Left hindlimb (tissue), 1 donor: Measurements from ENCODE around the gene FSTL5.

Experiments
- DNase-seq: peaks from one replicate; pipeline ENCODE4 v3.0.0-alpha.2; 2018

FSTL5 gene

GRCh38 chr4:161428180-161428965 lies 735.4 kb downstream of the FSTL5 start:
- DNase-seq: no peak

GRCh38 chr4:161419822-161420221 lies 744.0 kb downstream of the FSTL5 start:
- no peak for DNase-seq

GRCh38 chr4:161411901-161412300 lies 751.9 kb downstream of the FSTL5 start:
- no peak for DNase-seq

- no peak for DNase-seq
These were observed 759.3 kb downstream of the FSTL5 start for GRCh38 chr4:161404346-161405110.

DNA sequence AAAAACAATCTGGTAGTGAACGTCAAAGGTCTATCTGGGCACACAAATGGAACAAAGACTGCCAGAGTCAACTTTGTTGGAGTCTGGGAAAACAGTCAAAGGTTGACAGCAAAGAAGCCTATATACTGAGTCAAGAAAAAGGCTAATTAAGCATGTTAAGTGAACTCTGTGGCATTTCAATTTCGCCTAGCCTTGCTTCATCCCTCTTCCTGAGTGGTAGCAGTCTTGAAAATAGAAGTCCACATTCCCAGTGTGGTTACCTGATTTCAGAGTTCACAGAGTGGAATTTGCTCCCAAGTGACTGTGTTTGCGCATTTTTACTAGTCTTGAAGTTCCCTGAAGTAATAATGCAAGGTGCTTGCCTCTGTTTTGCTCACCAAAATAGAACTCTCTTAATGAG lies 760.0 kb downstream of the FSTL5 start:
- DNase-seq: no peak

DNA sequence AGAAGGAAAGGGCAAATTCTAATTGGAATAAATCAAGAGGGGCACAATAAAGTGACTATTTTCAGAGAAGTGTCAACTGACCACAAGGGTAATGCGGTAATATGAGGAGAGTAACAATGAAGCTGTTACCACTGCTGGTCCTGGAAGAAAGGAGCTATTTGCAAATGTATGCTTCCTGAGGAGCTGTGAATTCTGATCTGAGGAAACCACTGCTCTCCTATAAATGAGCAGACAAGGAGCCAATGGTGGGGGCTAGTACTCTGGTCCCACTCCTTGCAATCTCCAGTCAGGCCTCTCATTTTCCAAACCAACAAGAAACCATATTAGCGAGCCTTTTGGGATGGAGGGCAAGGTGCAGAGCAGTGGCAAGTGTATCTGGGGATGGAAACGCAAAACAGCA lies 770.2 kb downstream of the FSTL5 start:
- DNase-seq: no peak

DNA sequence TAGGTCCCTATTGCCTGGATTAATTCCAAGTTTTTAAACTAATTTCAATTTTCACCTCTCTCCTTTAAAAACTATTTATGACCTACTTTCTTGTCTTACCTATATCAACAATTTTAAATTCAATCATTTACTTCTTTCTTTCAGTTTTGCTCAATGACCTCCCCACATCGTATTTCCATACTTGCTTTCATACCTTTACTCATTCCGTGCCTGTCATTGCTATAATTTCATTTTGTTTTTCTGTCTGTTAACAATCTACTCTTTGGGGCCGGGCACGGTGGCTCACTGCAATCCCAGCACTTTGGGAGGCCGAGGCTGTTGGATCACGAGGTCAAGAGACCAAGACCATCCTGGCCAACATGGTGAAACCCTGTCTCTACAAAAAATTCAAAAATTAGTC lies 781.1 kb downstream of the FSTL5 start:
- no peak for DNase-seq

GRCh38 chr4:161376275-161376674 lies 787.5 kb downstream of the FSTL5 start:
- no peak for DNase-seq

DNA sequence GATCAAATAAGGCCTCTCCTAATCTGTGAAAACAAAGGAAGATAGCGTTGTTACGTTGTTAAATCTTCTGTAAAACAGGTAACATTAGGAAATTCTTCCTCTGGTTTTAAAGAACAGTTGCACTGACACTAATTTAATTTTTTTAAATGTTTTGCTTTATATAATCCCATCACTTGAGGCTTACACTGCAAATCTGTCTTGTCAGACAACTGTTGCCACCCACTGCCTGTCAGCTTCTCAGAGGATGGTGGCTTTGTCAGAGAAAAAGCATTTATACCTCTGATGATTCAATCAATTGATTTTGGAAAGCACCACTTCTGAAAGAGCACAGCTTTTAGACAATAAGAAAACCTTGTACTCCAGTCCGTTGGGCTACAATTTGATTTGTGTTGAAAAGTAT lies 799.1 kb downstream of the FSTL5 start:
- no peak for DNase-seq

DNA sequence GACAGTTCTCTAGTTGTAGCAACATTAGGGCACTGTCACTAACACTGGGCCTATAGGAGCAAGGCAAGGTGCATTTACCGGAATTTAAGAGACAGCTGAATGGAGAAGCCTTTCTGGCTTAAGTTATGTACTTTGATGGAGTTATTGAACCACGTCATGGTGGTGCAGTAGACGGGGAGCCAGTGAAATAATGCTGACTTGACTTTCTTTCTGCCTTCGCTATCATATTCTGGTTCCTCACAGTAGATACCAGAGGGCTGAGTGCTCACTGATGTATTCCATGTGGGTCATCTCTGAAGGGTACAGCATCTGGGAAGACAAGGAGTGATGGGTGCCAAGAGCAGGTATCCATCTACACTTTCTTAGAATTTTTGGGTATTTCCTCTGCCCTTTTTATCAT lies 802.8 kb downstream of the FSTL5 start:
- DNase-seq: no peak

DNA sequence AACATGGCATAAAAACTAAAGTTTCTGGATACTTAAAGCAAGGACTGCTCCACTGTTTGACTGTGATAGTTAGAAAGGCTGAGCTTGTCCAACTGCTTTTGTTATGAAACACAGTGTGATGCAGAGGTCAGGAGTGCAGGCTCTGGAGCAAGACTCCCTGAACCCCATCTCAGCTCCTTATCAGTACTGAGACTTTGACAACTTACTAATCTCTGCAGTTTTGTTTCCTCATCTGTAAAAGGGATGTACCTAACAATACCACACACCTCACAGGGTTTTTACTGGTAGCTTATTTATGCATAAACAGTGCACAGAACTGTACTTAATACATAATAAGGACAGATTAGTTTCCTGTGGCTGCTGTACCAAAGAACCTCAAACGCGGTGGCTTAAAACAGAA lies 804.3 kb downstream of the FSTL5 start:
- DNase-seq: no peak

- DNase-seq: no peak
These were observed 807.4 kb downstream of the FSTL5 start for GRCh38 chr4:161356351-161356750.

GRCh38 chr4:161350946-161351345 lies 812.9 kb downstream of the FSTL5 start:
- DNase-seq: no peak

DNA sequence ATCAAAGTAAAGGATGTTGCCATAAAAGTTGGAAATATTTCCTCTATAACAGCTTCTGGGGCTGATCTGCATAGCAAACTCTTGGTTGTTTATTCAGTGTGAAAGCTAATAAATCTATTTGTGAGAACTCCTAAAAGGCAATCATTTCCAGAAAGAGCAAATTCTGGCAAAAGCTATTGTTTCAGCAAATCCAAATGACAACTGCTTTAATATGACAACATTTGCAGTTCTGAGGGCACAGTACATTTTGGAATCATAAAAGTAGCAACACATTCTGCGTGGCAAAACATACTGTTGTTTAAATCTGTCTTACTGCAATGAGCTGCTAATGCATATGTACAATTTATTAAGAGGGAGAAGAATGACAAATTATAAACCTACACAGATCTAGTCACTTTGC lies 818.1 kb downstream of the FSTL5 start:
- DNase-seq: no peak

DNA sequence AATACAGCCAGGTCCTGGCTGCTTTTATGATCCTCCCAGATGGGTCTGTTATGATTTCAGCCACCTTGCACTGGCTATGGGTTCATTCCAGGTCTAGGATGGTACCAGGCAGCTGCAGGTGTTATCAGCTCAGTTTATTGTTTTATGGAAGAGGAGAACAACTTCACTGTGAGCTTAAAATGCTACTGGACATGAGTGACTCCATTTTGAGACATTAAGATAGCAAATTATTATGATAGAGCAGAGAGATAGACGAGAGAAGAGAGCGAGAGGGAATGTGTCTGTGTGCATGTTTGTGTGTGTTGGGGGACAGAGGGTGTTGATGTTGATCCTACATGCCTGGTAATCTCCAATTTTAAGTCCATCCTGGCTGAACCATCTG lies 820.2 kb downstream of the FSTL5 start:
- no peak for DNase-seq

GRCh38 chr4:161342881-161343568 lies 820.8 kb downstream of the FSTL5 start:
- no peak for DNase-seq

GRCh38 chr4:161336621-161337020 lies 827.2 kb downstream of the FSTL5 start:
- no peak for DNase-seq

DNA sequence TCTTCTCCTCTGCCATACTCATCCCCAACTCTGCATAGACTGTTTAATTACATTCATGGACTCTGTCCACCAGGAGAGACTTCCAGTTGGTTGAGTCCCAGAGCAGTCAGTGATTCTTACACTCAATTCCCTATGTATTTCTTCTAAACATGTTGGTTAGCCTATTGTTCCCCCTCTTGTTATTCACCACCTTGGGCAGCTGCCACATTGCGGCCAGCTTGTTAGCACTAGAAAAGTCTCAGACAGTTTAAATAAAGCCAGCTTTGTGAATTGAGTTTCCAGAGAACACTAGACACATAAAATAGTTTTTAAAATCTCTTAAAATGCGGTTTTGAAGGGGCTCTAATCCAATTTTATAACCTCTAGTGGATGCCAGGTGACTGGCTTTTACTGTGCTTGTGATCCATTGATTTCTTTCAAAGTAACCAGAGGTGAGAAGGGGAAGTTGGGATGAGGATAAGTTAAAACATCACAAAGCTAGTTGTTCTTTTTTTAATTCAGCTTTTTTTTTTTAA lies 827.7 kb downstream of the FSTL5 start:
- no peak for DNase-seq
